Uterus (tissue), 4 donors: Measurements from ENCODE around the gene MBD4. TPM values are rescaled to one million over a fixed set of nuclear protein-coding genes. Genes with fewer than 3 reads are reported as not detected.

Experiments
- DNase-seq, 2 donors: peaks; one replicate each; pipeline ENCODE4 v3.0.0-alpha.2; 2019 to 2020
- H3K27ac ChIP-seq, 2 donors: fragments of 200-600 bp; sonication (generic); 1 replicate in 1 of 2; 2 replicates in 1 of 2; pipeline ENCODE4 v1.5.1; 2016 to 2018
- H3K27me3 ChIP-seq, 2 donors: fragments of 200-600 bp; sonication (generic); one replicate each; pipeline ENCODE4 v1.5.1; 2018 to 2019; ENCODE audit warnings: control low read depth in 1 of 2
- H3K36me3 ChIP-seq, 2 donors: fragments of 200-600 bp; sonication (generic); one replicate each; pipeline ENCODE4 v1.5.1; 2019; ENCODE audit warnings: control low read depth in 1 of 2
- H3K4me1 ChIP-seq, 2 donors: fragments of 200-600 bp; sonication (generic); one replicate each; pipeline ENCODE4 v1.5.1; 2018 to 2019; ENCODE audit warnings: control low read depth in 1 of 2
- H3K4me3 ChIP-seq, 2 donors: fragments of 200-600 bp; sonication (generic); 1 replicate in 1 of 2; 2 replicates in 1 of 2; pipeline ENCODE4 v1.5.1; 2018 to 2019; ENCODE audit warnings: mild to moderate bottlenecking in 1 of 2
- H3K9me3 ChIP-seq, 2 donors: fragments of 200-600 bp; sonication (generic); one replicate each; pipeline ENCODE4 v1.5.1; 2019; ENCODE audit warnings: control low read depth in 1 of 2
- POLR2A ChIP-seq, 2 donors: fragments of 450-650 bp; IDR thresholded peaks; one replicate each; pipeline ENCODE4 v1.6.1; 2016; ENCODE audit warnings: antibody characterized with exemption in 2 of 2, mild to moderate bottlenecking in 1 of 2, moderate library complexity in 1 of 2
- intact Hi-C: fragments of 100-400 bp; cut with DNase I; formaldehyde crosslinking; loops from one replicate; pipeline ENCODE4 v1.15.1; 2023; ENCODE audit warnings: low total_unique reads
- total RNA-seq, 4 donors: library from RNA; depleted of rRNA in 3 of 4; stranded (reverse); fragments of >200 nt in 3 of 4; gene quantifications; one replicate each; pipeline versions ENCODE4 v1.1.0 to v1.2.4, GENCODE V29; 2014 to 2023
- TF ChIP-seq, protein P1 (sequence below), 4 experiments: fragments of 200-600 bp in 2 of 4; fragments of 450-650 bp in 2 of 4; sonication (generic) in 2 of 4; IDR thresholded peaks; one replicate each; pipeline ENCODE4 v1.5.1; 2016 to 2019; ENCODE audit warnings: antibody characterized with exemption in 4 of 4, mild to moderate bottlenecking in 2 of 4, moderate library complexity in 1 of 4
- donor health status: DM: yes; HTN: yes; CAD: no.

MBD4 gene
- total RNA-seq, 4 donors from 2014 or later = 13.8 to 36.2 (median 20.4) TPM

DNA sequence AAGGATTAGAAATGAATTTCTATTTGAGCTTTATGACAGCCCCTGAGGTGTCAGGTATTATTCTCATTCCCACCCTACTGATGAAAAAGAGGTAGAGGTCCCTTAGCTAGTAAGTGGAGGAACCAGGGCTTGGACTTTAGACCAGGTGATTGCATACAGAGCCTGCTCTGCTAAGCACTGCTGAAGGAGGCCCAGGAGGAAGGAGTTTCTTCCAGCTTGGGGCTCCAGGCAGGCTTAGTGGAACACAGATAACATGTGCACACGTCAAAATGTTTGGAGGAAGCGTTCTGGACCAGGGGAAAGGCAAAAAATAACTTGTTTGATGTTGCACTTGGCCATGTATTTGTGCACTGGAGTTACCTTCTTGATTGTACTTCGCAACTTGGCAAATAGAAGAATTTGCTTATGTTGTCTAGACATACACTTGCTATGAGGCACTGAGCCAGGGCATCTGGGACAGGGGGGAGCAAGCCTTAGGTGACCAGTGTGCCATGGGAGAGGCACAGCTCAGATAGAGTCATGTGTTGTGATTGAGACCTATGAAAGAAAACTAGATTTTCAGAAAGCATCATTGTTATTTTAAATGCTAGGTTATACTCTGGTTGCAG, 22.7 kb upstream of the MBD4 start:
- H3K4me3 ChIP-seq = no peak overlapping the region
- no peak for DNase-seq
- H3K9me3 ChIP-seq = no peaks in the 10 kb centered on the region
- no peak overlapping the region for H3K27ac ChIP-seq
- no peaks in the 10 kb centered on the region for H3K36me3 ChIP-seq
- TF ChIP-seq, protein P1, sequence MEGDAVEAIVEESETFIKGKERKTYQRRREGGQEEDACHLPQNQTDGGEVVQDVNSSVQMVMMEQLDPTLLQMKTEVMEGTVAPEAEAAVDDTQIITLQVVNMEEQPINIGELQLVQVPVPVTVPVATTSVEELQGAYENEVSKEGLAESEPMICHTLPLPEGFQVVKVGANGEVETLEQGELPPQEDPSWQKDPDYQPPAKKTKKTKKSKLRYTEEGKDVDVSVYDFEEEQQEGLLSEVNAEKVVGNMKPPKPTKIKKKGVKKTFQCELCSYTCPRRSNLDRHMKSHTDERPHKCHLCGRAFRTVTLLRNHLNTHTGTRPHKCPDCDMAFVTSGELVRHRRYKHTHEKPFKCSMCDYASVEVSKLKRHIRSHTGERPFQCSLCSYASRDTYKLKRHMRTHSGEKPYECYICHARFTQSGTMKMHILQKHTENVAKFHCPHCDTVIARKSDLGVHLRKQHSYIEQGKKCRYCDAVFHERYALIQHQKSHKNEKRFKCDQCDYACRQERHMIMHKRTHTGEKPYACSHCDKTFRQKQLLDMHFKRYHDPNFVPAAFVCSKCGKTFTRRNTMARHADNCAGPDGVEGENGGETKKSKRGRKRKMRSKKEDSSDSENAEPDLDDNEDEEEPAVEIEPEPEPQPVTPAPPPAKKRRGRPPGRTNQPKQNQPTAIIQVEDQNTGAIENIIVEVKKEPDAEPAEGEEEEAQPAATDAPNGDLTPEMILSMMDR (IDR thresholded peaks at IDR 0.05) = no peak
- TF ChIP-seq POLR2A (IDR thresholded peaks at IDR 0.05) = no peak
- no peaks in the 10 kb centered on the region for H3K4me1 ChIP-seq
- intact Hi-C loops = no loop called here
- no peaks in the 10 kb centered on the region for H3K27me3 ChIP-seq

DNA sequence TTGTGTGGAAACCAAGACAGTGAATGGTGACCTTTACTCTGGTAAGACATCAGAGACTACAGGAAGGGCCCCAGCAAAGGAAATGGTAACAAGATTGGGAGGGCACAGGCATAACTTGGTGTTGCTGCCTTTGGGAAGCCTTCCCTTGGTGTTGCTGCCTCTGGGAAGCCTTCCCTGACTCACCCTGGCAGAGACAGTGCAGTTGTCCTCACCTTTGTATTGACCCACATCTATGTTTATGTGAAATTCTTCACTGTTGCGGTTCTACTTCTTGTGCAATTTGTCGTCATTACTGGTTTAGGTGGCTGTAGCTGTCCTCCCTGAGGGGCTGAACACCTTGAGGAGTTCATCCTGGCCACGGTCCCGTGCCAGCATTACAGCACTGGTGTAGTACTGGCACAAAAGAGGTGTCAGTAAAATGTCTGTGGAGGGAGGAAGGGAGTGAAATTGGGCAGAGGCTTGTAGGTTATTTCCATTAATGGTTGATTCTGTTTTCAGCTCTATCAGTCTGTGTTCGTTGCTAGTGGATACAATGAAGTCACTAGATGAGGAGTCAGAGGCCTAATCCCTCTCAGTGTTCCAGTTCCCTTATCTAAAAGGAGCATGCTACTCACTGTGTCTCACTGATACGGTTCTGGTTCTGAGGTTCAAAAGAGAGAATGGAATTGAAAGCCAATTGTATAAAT, 21.9 kb upstream of the MBD4 start:
- no peak for DNase-seq

DNA sequence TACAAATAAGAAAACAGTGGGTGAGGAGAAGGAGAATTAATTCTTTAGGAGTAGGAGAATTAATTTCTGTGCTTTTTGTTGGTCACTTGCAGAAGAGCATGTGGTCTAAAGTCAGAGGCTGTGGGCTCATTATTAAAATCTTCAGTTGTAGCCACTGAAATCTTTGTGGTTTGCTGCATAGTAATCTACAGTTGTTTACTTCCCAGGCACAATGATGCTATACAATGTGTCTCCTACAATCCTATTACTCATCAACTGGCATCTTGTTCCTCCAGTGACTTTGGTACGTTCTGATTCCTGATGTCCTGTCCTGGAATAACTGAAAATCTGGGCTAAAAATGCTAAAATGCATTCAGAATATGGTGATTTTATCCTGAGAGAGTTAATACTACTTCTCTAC, 21.3 kb upstream of the MBD4 start:
- Histone ChIP-seq H3K27me3 (no peaks in the 10 kb centered on the region), H3K36me3 (no peaks in the 10 kb centered on the region), H3K27ac (no peak overlapping the region), H3K4me1 (no peaks in the 10 kb centered on the region), H3K4me3 (no peak overlapping the region), H3K9me3 (no peaks in the 10 kb centered on the region)
- DNase-seq = no peak
- intact Hi-C loops = no loop called here
- TF ChIP-seq, protein P1 (IDR thresholded peaks at IDR 0.05) = no peak
- no peak for TF ChIP-seq POLR2A (IDR thresholded peaks at IDR 0.05)

More for the DNA sequence above, 21.9 kb upstream of the MBD4 start:
- no peaks in the 10 kb centered on the region for H3K9me3 ChIP-seq
- intact Hi-C loops = no loop called here
- no peaks in the 10 kb centered on the region for H3K27me3 ChIP-seq
- H3K4me3 ChIP-seq = no peak overlapping the region
- no peaks in the 10 kb centered on the region for H3K36me3 ChIP-seq
- no peak for TF ChIP-seq POLR2A (IDR thresholded peaks at IDR 0.05)
- TF ChIP-seq, protein P1 (IDR thresholded peaks at IDR 0.05) = no peak
- peak overlapping the region in 1 of 2 donors; percentile 43 for H3K27ac ChIP-seq
- H3K4me1 ChIP-seq = no peaks in the 10 kb centered on the region

DNA sequence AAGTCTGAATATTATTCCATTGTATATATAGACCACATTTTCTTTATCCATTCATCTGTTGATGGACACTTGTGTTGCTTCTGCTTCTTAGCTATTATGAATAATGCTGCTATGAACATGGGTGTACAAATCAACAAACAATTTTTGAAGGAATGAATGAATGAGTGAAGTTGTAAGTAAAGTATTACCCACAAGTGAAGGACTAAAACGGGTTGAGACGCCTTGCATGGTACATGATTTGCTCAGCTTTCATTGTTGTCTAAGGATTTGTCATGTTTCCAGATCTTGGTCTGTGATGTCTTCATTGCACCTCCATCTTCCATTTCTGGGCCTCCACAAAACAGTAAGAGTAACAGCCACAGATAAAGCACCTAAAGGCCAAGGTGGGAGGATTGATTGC, 20.8 kb upstream of the MBD4 start:
- H3K36me3 ChIP-seq = no peaks in the 10 kb centered on the region
- no peaks in the 10 kb centered on the region for H3K27me3 ChIP-seq
- intact Hi-C loops = no loop called here
- no peaks in the 10 kb centered on the region for H3K4me1 ChIP-seq
- no peak overlapping the region for H3K27ac ChIP-seq
- DNase-seq = no peak
- H3K4me3 ChIP-seq = no peak overlapping the region
- no peaks in the 10 kb centered on the region for H3K9me3 ChIP-seq
- no peak for TF ChIP-seq POLR2A (IDR thresholded peaks at IDR 0.05)
- TF ChIP-seq, protein P1 (IDR thresholded peaks at IDR 0.05) = no peak

DNA sequence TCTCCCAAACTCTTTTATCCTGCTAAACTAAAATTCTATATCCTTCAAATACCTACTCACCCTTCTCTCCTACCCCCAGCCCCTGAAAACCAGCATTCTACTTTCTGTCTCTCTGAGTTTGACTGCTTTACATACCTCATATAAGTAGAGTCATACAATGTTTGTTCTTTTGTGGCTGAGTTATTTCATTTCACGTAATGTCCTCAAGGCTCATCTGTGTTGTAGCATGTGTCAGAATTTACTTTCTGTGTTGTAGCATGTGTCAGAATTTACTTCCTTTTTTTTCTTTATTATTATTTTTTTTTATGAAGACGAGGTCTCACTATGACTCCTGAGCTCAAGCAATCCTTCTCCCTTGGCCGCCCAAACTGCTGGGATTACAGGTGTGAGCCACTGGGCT, 20.4 kb upstream of the MBD4 start:
- Histone ChIP-seq H3K4me1 (no peaks in the 10 kb centered on the region), H3K4me3 (no peak overlapping the region), H3K9me3 (no peaks in the 10 kb centered on the region), H3K36me3 (no peaks in the 10 kb centered on the region), H3K27me3 (no peaks in the 10 kb centered on the region), H3K27ac (no peak overlapping the region)
- no peak for TF ChIP-seq POLR2A (IDR thresholded peaks at IDR 0.05)
- TF ChIP-seq, protein P1 (IDR thresholded peaks at IDR 0.05) = no peak
- DNase-seq = no peak
- intact Hi-C loops = no loop called here
